HuH-7.5 (cell line): Measurements from ENCODE around the gene AFTPH.

ENCODE experiments used
- DNase-seq: peaks from one replicate; pipeline ENCODE4 v3.0.0; 2011; ENCODE audit warnings: low spot score

AFTPH gene, protein sequence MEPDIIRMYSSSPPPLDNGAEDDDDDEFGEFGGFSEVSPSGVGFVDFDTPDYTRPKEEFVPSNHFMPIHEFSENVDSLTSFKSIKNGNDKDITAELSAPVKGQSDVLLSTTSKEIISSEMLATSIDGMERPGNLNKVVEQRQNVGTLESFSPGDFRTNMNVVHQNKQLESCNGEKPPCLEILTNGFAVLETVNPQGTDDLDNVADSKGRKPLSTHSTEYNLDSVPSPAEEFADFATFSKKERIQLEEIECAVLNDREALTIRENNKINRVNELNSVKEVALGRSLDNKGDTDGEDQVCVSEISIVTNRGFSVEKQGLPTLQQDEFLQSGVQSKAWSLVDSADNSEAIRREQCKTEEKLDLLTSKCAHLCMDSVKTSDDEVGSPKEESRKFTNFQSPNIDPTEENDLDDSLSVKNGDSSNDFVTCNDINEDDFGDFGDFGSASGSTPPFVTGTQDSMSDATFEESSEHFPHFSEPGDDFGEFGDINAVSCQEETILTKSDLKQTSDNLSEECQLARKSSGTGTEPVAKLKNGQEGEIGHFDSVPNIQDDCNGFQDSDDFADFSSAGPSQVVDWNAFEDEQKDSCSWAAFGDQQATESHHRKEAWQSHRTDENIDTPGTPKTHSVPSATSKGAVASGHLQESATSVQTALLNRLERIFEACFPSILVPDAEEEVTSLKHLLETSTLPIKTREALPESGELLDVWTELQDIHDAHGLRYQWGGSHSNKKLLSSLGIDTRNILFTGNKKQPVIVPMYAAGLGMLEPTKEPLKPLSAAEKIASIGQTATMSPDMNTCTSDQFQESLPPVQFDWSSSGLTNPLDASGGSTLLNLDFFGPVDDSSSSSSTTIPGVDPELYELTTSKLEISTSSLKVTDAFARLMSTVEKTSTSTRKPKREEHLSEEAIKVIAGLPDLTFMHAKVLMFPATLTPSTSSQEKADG

DNA sequence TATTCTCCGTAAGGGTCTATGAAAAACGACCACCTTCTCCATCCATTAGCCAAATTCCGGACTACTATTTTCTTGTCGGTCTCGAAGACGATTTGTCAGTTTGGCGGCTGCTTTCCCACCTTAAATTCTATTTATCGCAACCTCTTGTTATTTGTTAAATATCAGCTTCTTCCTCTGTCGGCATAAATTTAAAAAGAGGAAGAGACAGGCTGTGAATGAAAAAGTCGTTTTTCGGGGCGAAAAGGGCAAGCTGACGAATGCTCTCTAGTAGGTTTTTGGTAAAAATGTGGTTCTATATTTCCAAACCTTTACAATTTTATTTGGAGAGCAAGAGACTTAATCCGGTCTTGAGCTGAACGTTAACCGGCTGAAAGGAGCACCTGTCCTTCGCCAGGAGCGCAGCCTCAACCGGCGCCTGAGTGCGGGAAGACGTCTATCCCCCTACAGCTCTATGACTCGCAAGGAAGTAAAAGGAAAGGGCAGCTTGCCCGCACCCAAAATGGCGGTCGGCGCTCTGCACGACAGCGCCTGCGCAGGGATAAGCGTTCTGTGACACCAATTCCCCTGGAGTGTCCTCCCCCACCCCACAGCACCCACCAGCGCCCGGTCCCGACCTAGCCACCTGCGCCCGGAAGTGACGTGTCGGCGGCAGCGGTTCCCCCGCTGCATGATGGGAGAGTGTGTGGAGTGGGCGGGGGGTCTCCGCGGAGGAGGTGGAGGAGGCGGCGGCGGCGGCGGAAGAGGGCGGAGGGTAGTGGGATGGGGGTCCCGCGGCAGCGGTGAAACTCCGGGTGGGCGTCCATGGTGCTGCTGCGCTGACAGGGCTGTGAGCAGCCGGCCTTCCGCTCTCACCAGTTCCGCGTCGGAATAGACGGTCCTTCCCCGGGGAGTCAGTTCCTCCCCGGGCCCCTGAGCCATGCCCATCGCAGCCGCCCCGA is at the start of gene AFTPH:
Gene AFTPH, plus strand, starts transcription at position 663 of the 938 bp plus-strand sequence. CDS start 27,147 bp downstream, outside the sequence.
- peak; percentile 90 for DNase-seq

DNA sequence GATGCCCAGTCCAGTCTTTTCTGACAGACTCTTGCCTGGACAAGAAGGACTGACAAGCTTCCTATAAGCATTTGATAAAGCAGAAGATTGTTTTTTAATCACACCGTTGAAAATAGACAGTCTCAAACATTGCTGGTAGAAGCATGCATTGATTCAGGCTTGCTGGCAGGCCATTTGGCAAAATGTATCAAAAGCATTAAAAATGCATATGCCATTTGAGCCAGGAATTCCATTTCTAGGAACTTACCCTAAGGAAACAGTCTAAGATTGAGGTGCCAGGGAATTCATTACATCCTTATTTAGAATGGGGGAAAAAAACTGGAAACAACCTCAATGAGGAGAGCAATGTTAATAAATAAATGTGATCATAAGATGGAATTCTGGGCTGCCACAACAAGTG is 49.5 kb upstream of the AFTPH start:
- no peak for DNase-seq

DNA sequence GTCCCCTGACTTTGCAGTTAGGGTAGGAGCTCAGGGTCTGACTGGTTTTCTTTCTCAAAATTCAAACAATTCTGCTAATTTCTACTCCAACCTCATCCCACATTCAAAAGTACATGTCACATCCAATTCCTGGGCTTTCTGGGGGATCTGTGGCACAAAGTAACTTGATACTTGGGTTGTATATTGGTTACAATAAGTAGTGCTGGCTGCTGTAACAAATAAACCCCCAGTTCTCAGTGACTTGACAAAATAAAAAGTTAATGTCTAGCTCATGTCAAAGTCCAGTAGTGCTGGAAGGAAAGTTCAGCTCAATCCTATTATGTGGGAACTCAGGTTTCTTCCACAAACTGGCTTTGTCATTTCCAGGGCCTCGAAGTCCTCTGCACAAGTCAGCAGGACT is 47.1 kb upstream of the AFTPH start:
- DNase-seq: no peak

DNA sequence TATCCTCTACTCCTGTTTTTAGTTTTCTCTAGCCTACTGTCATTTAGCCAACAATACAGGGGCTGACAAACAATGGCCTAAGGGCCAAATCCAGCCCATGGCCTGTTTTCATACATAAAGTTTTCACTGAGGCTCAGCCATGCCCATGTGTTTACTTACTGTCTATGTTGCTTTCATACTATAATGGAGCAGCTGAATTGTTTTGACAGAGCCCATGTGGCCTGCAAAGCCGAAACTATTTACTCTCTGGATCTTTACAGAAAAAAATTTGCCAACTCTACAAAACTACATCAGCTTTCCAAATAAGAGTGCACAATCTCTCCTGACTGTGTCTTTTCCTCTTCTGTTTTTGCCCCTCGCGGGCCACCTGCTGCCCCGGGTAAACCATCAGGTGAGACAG is 46.1 kb upstream of the AFTPH start:
- DNase-seq: no peak

DNA sequence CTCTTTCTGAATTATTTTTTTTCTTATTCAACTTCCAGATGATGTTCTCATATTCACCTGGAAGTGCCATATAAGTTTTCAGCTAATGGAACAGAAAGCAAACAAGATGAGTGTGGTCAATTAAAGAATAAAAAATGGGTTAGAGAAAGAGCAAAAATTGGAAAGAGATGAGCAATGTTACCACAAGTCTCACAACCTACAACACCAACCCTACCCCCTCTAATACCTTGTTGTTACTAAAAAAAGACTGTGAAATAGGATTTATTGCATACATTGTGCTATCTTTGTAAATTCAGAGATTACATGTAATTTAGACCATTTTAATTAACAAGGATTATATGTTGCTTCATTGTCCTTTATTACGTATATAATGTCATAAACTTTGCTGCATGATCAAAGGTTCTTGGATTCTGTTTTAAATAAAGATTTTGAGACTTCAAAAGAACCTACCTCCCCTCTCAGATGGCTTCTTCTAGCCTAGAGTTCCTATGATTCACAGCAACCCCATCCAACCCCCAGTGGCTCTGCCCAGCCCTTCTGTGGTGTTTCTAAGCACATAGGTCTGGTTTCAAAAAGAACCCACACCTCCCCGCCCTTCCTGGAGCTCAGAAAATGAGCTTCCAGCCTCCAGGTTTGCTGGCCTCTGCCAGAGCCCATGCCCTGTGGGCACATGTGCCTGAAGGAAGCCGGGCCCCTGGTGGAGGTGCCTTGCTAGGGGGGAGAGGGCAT is 45.5 kb upstream of the AFTPH start:
- DNase-seq: no peak

DNA sequence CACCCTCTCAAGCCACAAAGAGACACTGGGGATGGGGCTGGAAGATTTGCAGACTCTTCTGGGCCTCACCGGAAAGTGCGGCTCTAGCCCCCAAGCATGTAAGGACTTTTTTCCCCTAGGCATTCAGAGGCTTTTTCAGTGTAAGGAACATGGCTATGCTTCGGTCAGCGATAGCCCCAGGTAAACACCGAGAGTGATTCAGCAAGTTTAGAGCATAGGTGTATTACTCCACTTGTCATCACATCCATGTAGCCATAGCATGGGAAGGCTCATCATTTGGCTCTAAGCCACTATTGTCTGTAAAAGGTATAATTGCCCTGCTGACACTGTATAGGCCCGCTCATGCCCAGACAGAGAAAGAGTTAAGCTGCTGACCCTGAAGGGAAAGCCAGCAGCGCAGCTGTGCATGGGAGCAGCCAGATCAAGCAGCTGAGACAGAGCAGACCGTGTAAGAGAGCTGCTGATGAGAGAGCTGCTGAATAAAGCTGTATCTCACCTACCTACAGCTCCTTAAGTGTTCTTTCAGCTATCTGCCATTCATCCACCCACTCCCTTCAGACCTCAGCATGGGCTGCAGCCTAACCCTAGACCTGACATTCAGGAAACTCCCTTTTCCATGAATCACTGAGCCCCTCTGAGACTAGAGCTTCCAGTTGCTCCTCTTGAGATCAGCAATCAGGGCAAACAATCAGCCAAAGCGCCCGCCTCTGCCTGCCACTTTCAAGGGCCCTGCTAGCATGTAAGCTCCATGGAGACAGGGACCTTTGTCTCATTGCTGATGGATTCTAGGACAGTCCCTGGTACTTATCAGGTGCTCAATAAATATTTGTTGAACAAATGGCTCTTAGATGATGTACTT is 44.6 kb upstream of the AFTPH start:
- no peak for DNase-seq

DNA sequence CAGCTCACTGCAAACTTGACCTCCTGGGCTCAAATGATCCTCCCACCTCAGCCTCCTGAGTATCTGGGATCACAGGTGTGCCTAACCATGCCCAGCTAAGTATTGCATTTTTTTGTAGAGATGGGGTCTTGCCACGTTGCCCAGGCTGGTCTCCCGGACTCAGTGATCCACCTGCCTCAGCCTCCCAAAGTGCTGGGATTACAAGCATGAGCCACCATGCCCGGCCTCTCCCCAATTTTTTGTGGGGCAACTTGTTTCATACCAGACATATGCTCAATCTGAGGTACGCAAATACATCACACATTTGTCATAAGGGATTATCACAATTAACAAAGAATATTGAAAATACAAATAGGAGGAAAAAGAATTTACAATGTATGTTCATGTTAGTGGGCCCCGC is 42.5 kb upstream of the AFTPH start:
- DNase-seq: no peak

DNA sequence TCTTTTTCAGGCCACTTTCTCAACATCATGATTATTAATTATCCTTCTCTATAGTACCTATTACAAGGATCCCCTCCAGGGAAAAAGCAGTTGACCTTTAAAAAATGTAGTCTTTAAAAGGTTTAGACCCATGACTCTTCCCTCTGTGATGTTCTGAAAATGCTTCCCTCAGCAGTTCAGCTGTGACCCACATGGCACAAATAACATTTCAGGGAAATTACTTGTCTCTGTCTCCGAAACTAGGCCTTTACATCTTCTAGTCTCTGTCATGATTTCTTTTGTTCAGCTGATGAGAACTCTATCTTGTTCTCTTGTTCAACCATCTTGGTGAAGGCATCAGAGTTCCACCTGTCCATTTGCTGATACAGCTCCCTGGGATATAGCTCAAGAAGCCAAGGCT is 41.9 kb upstream of the AFTPH start:
- DNase-seq: no peak

DNA sequence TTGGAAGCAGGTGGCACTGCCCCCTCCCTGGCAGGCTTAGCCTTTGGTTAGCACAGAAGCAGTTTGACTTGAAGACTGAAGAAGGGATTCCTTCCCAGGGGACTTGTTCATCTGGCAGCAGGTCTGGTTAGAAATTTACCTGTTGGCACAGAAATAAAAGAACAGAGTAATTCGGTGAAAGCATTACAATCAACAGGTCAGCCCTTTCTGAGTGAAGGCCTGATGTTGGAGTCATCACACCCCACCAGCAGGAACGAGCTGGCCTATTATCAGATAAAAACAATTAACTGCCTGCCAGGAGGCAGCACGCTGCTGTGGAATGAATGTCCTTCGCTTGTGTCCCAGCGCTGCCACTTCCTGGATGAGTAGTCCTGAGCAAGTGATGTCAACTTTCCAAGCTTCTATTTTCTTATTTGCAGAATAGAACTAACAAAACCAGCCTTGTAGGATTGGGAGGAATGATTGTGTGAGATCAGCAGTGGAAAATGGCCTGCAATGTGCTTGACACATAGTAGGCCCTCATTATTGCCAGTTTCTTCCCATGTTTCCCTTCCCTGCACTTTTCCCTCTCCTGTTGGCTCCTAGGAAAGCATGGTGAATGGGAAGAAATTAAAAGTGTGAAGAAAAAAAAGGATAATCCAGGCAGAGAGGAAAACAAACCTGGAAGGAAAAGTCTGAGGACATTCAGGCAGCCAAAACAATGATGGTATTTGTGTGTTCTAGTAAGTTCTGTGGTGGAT is 41.2 kb upstream of the AFTPH start:
- no peak for DNase-seq

DNA sequence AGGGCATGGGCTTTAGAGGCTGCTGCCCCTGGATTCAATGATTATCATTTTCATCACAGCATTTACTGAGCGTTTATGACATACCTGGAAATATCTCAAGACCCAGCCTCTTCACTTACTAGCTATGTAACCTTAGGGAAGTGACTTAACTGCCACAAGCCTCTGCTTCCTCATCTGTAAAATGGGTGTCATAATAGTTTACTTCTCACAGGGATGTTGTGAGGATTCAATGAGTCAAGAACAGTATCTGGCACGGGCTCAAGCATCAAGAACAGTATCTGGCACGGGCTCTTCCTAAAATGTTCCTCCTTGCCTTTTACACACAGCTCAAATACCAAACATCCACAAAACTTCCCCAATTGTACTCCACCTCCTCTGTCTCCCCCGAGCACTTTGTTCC is 38.8 kb upstream of the AFTPH start:
- DNase-seq: no peak

DNA sequence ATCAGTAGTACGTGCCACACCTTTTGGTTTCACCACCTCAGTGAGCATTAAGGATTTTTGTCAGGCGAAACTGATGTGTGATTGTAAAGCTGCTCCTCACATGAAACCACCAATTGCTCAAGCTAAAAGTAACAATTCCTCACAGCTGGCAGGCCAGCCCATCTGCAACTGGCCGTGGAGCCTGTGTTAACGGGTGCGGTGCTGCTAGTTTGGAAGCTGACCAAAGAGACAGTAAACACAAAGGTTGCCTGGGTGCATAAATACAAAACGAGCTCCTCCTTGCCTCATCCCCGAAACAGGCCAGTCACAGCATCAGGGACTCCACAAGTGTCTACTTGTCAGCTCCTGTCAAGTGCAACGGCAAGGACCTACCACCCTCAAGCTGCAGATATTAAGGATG is 38.2 kb upstream of the AFTPH start:
- DNase-seq: no peak

DNA sequence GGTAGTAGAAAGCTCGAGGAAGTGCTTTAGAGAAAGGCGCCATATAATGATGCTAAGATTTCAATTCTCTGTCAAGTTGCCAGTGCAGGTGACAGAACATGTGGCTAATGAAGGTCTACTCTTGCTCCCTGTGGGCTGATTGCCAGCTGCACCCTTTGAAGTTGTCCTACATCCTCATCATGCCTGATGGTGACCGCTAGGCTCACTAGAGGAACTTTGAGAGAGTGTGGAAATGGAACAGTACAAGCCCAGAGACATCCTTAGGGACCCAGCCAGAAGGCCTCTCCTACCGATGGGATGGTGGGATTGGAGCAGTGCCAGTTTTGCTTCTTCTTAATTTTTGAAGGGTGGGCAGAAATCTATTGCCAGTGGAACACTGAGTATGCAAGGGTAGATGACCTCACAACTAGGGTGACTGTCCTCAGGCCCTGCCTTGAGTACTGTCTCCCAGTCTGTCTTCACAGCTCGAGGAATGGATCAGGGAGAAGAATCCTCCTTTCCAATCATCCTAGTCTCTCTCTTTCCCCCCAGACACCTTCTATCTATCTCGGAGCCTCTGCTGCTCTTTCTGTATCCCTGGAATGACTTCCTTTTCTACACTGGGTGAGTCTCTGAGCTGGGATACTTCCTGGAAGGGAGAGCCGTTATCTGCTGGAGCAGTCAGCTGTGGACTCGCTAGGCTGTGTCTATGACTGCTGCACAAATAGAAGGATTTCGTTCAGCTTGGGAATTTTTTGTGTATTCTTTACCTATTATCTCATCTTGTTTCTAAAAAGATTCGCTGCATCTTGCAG is 36.7 kb upstream of the AFTPH start:
- DNase-seq: no peak

DNA sequence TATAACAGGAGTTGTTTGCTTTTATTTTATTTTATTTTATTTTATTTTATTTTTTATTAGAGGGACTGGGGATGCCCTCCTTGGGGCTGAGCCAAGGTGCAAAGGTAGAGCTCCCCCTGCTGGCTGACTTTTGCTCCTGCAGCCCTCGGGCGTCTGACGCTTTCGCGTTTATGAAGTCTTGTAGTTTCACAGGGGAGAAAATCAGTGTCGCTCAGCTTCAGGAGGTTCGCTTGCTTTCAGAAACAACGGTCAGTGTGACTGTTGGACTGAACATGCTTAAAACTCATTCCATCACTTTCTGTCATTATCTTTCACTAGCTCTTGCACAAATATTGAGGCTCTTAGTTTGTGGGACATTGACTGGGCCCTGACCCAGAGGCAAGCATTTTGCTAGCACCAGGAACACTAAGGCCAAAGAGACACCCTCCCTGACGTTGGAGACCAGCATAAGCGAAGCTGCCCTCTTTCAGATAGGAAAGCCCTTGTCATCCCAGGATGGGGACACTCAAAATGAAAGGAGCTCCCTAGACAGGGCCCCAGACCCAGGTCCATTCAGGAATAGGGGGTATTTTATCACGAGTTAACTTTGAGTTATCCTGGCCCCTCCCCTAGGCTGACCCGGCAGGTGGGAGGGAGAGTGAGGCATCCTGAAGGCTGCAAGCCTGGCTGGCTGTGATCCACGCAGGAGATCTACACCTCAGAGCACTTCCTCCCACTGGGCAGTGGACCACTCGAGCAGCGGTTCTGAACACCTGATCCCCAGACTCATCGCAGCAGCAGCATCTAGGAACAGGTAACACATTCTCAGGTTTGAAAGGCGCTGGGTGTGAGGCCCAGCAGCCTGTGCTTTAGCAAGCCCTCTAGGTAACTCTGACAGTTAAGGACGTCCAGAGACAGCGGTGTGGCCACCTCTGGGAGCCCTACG is 35.8 kb upstream of the AFTPH start:
- DNase-seq: peak; percentile 30

DNA sequence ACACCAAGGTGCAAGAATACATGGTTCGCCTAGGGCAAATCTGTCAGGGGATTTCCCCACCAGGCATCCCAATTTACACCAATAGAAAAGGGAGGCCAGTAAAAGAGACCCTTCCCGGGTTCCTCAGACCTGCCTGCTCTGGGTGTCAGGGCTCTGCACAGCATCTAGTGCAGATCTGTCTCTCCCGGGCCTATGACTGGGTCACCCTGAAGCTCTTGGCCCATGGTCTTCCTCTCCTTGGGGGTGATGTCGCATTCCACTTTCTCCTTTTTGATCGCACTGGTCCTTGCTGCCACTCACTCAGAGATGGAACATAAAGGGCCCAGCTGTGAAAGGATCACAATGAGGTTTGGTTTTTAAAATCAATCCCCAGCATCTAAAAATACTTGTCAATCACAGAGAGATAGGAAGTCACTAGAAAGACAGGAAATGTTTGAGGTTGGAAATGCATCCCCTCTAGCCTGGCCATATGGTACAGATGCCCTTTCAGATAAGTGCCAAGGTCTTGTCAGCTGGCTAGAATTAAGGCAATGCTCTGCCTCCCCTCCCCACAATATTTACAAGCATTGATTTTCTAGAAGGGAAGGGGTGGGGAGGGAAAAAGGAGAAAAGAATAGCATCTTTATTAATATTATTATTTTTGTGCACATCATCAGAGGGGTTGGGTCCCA is 34.9 kb upstream of the AFTPH start:
- no peak for DNase-seq

DNA sequence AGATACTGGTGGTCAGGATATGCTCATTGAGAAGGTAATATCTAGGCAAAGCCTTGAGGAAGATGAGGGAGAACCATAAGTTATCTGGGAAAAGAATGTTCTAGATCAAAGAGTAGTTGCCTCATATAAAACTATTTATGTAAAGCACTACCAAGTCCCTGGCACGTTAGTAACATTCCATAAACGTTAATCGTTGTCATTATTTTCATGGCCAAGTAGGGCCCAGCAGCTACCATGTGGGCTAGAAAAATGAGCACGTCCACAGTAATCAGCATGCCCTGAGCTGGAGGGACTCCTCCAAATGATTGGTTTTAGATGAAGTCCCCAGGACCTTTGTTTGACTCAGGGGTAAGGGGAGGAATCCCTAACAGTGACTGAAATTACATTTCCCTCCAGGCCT is 32.7 kb upstream of the AFTPH start:
- no peak for DNase-seq

DNA sequence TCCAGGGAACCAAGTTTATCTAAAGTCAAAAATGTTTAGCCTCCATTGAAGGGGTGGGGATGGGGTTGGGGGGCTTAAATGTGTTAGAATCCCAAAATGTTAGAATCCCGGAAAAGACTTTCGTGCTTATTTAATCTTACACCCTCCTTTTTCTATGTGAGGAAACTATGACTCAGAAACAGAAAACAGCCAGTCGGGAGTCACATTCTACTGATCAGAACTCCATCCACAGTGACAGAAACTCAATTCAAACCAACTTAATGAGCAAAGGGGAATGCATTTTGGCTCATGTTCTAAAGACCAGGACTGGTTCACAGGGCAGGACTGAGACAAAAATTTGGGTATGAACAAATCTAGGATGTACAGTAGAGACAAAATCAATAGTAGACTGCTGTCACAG is 31.9 kb upstream of the AFTPH start:
- no peak for DNase-seq

DNA sequence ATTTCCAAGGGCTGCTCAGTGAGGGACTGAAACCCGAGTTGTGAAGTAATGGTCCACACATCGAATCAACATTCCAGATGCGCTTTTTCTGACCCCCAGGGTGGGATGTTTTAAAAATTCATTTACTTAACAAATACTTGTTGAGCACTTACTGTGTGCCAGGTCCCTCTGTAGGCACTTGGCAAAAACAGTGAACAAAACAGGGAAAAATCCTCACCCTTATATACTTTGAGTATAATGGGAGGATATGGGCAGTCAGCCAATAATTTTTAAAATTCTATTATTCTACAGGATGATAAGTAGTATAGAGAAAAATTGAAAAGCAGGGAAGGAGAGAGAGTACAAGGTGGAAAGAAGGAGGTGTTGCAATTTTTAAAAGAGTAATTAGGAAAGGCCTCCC is 31.3 kb upstream of the AFTPH start:
- DNase-seq: no peak
